Heart left ventricle (tissue), 13 donors: ENCODE results near the gene ZNF319.

ENCODE experiments used
- CTCF ChIP-seq, 12 donors: fragments of 200-600 bp; sonication (generic) in 4 of 12; IDR thresholded peaks; one replicate each; pipeline versions ENCODE4 v1.5.0 to v1.8.0; 2018 to 2022; ENCODE audit warnings: antibody characterized with exemption in 12 of 12, mild to moderate bottlenecking in 5 of 12
- POLR2A ChIP-seq, 2 donors: fragments of 450-650 bp; IDR thresholded peaks; one replicate each; pipeline ENCODE4 v1.6.1; 2017; ENCODE audit warnings: antibody characterized with exemption in 2 of 2, mild to moderate bottlenecking in 2 of 2, moderate library complexity in 2 of 2
- donor health status: ischemic (EF 13 %, LVEDD 7.1; RV severe dilation, severe dysfunction).
- donor health status: DM: no; HTN: yes; CAD: no.
- donor health status: DM: no; HTN: no; CAD: no.
- donor health status: ischemic (EF 25% LVEDD 6.9; RV normal size, moderate dysfunction).
- donor health status: ischemic (EF 25% LVEDD 5.7; RV mildly dilated, moderate dysfunction).
- donor health status: ischemic (EF 35%, LVEDD 5.7; RV mildly dilated, moderate dysfunction).
- donor health status: nonischemic (EF 11% LVEDD 7.7; RV severe dilation, severe dysfunction).
- donor health status: DM: yes; HTN: yes; CAD: no.
- donor health status: PGD.
- donor health status: ischemic (EF 29% LVEDD 5.4; RV normal size, mild dysfunction).
- donor health status: nonischemic (EF 23%, LVEDD 6.1; RV moderate dilation, normal function).

GRCh38 chr16:57981636-57982035 lies 18.8 kb downstream of the ZNF319 start:
- TF ChIP-seq POLR2A (IDR thresholded peaks at IDR 0.05) = no peak
- no peak for TF ChIP-seq CTCF (IDR thresholded peaks at IDR 0.05)
